ENCODE results near the gene CEP170. TPM values are rescaled to one million over a fixed set of nuclear protein-coding genes. Genes with fewer than 3 reads are reported as not detected.

The CEP170 gene
- total RNA-seq, 1 donor from 2014 or later, result 164 TPM

GRCh38 chr1:243273506-243273905, 18.4 kb upstream of the CEP170 start:
- H3K36me3 ChIP-seq (ENCODE audit: insufficient read depth, low read length), result peaks cover 22% of the 10 kb centered on the region
- DNase-seq (ENCODE audit: low read depth), result no peak
- peaks cover 15% of the 10 kb centered on the region for H3K36me3 Mint-ChIP-seq (ENCODE audit: low read depth, unreplicated experiment)
- H3K4me1 Mint-ChIP-seq (ENCODE audit: low read depth, unreplicated experiment), result peaks cover 32% of the 10 kb centered on the region
- H4K20me1 ChIP-seq (ENCODE audit: insufficient read depth, low read length), result no peaks in the 10 kb centered on the region
- FAIRE-seq, result no peak
- H3K4me3 Mint-ChIP-seq (ENCODE audit: unreplicated experiment), result no peak overlapping the region
- no peak overlapping the region for H3K9ac ChIP-seq (ENCODE audit: low read length)
- H3K9me3 Mint-ChIP-seq (ENCODE audit: unreplicated experiment), result peaks cover 2% of the 10 kb centered on the region
- H3K4me2 ChIP-seq (ENCODE audit: low read length), result no peak overlapping the region
- peaks cover 33% of the 10 kb centered on the region for H3K79me2 ChIP-seq (ENCODE audit: insufficient read depth, low read length)
- H3K9me3 ChIP-seq (ENCODE audit: insufficient read depth, low read depth, low read length), result no peaks in the 10 kb centered on the region
- no peaks in the 10 kb centered on the region for H3K27me3 Mint-ChIP-seq (ENCODE audit: low read depth, unreplicated experiment)
- H3K4me1 ChIP-seq (ENCODE audit: insufficient read depth, low read length), result peaks cover 41% of the 10 kb centered on the region
- TF ChIP-seq EZH2 (IDR thresholded peaks at IDR 0.05; ENCODE audit: insufficient read depth, low read length), result no peak
- no peak overlapping the region for H3K27ac Mint-ChIP-seq (ENCODE audit: unreplicated experiment)
- H3K27ac ChIP-seq (ENCODE audit: low read depth, low read length), result peak overlapping the region; percentile 59
- H2AFZ ChIP-seq (ENCODE audit: low read depth, low read length), result no peak overlapping the region
- H3K4me3 ChIP-seq (ENCODE audit: insufficient read depth, low read depth, low read length), result no peak overlapping the region
- no peaks in the 10 kb centered on the region for H3K27me3 ChIP-seq (ENCODE audit: insufficient read depth, low read length)

GRCh38 chr1:243272401-243272800, 17.3 kb upstream of the CEP170 start:
- peak overlapping the region; percentile 19 for H3K4me3 ChIP-seq (ENCODE audit: insufficient read depth, low read depth, low read length)
- FAIRE-seq (no peak), DNase-seq (ENCODE audit: low read depth) (no peak)
- H3K9me3 ChIP-seq (ENCODE audit: insufficient read depth, low read depth, low read length), result no peaks in the 10 kb centered on the region
- peak overlapping the region; percentile 39 for H3K9ac ChIP-seq (ENCODE audit: low read length)
- peaks cover 43% of the 10 kb centered on the region for H3K4me1 Mint-ChIP-seq (ENCODE audit: low read depth, unreplicated experiment)
- peaks cover 22% of the 10 kb centered on the region for H3K36me3 ChIP-seq (ENCODE audit: insufficient read depth, low read length)
- no peaks in the 10 kb centered on the region for H3K27me3 Mint-ChIP-seq (ENCODE audit: low read depth, unreplicated experiment)
- no peaks in the 10 kb centered on the region for H3K27me3 ChIP-seq (ENCODE audit: insufficient read depth, low read length)
- H3K4me2 ChIP-seq (ENCODE audit: low read length), result peak overlapping the region; percentile 59
- no peak overlapping the region for H2AFZ ChIP-seq (ENCODE audit: low read depth, low read length)
- H3K36me3 Mint-ChIP-seq (ENCODE audit: low read depth, unreplicated experiment), result peaks cover 14% of the 10 kb centered on the region
- peaks cover 33% of the 10 kb centered on the region for H3K79me2 ChIP-seq (ENCODE audit: insufficient read depth, low read length)
- peak overlapping the region; percentile 59 for H3K27ac ChIP-seq (ENCODE audit: low read depth, low read length)
- TF ChIP-seq EZH2 (IDR thresholded peaks at IDR 0.05; ENCODE audit: insufficient read depth, low read length), result no peak
- no peak for TF ChIP-seq CTCF (IDR thresholded peaks at IDR 0.05; ENCODE audit: insufficient read depth, low read depth, low read length)
- H3K4me1 ChIP-seq (ENCODE audit: insufficient read depth, low read length), result peaks cover 52% of the 10 kb centered on the region
- no peak overlapping the region for H3K4me3 Mint-ChIP-seq (ENCODE audit: unreplicated experiment)
- H4K20me1 ChIP-seq (ENCODE audit: insufficient read depth, low read length), result no peaks in the 10 kb centered on the region
- peaks cover 2% of the 10 kb centered on the region for H3K9me3 Mint-ChIP-seq (ENCODE audit: unreplicated experiment)
- H3K27ac Mint-ChIP-seq (ENCODE audit: unreplicated experiment), result no peak overlapping the region

- peaks cover 33% of the 10 kb centered on the region for H3K79me2 ChIP-seq (ENCODE audit: insufficient read depth, low read length)
These were observed 16.9 kb upstream of the CEP170 start for GRCh38 chr1:243271996-243272395.

More at GRCh38 chr1:243271996-243272395, 16.9 kb upstream of the CEP170 start:
- TF ChIP-seq CTCF (IDR thresholded peaks at IDR 0.05; ENCODE audit: insufficient read depth, low read depth, low read length) (no peak), EZH2 (IDR thresholded peaks at IDR 0.05; ENCODE audit: insufficient read depth, low read length) (no peak)
- H3K36me3 ChIP-seq (ENCODE audit: insufficient read depth, low read length), result peaks cover 19% of the 10 kb centered on the region
- peaks cover 10% of the 10 kb centered on the region for H3K36me3 Mint-ChIP-seq (ENCODE audit: low read depth, unreplicated experiment)
- peaks cover 43% of the 10 kb centered on the region for H3K4me1 Mint-ChIP-seq (ENCODE audit: low read depth, unreplicated experiment)
- peak overlapping the region; percentile 60 for H3K27ac ChIP-seq (ENCODE audit: low read depth, low read length)
- FAIRE-seq (no peak), DNase-seq (ENCODE audit: low read depth) (peak; percentile 65)
- no peak overlapping the region for H3K27ac Mint-ChIP-seq (ENCODE audit: unreplicated experiment)
- no peaks in the 10 kb centered on the region for H3K9me3 ChIP-seq (ENCODE audit: insufficient read depth, low read depth, low read length)
- H3K4me3 Mint-ChIP-seq (ENCODE audit: unreplicated experiment), result no peak overlapping the region
- no peaks in the 10 kb centered on the region for H3K27me3 ChIP-seq (ENCODE audit: insufficient read depth, low read length)
- H3K27me3 Mint-ChIP-seq (ENCODE audit: low read depth, unreplicated experiment), result no peaks in the 10 kb centered on the region
- H2AFZ ChIP-seq (ENCODE audit: low read depth, low read length), result no peak overlapping the region
- no peaks in the 10 kb centered on the region for H4K20me1 ChIP-seq (ENCODE audit: insufficient read depth, low read length)
- H3K4me2 ChIP-seq (ENCODE audit: low read length), result peak overlapping the region; percentile 59
- peaks cover 2% of the 10 kb centered on the region for H3K9me3 Mint-ChIP-seq (ENCODE audit: unreplicated experiment)
- H3K4me1 ChIP-seq (ENCODE audit: insufficient read depth, low read length), result peaks cover 54% of the 10 kb centered on the region
- no peak overlapping the region for H3K4me3 ChIP-seq (ENCODE audit: insufficient read depth, low read depth, low read length)
- peak overlapping the region; percentile 39 for H3K9ac ChIP-seq (ENCODE audit: low read length)

Data from astrocyte (in vitro differentiated cells and primary cell).